CD4-positive, CD25-positive, alpha-beta regulatory T cell (primary cell): ENCODE measurements around the gene INHBA. TPM values are rescaled to one million over a fixed set of nuclear protein-coding genes. Genes with fewer than 3 reads are reported as not detected.

ENCODE experiments used
- ATAC-seq, 2 donors: fragments of 150-1000 bp; cut with Tn5 transposase; one replicate each; pipeline ENCODE4 v1.10.0; 2021; ENCODE audit warnings: low read depth in 2 of 2, moderate number of reproducible peaks in 2 of 2, moderate library complexity in 1 of 2
- DNase-seq, 3 donors: peaks; one replicate each; pipeline versions ENCODE4 v3.0.0 to v3.0.0-alpha.2; 2012 to 2022; ENCODE audit warnings: mixed read lengths in 1 of 3
- H3K27ac ChIP-seq: one replicate; pipeline ENCODE4 v1.7.0; 2013; ENCODE audit warnings: mild to moderate bottlenecking, low read length; ENCODE audit not compliant: insufficient read depth, poor library complexity, severe bottlenecking
- H3K27me3 ChIP-seq: one replicate; pipeline ENCODE4 v1.7.0; 2013; ENCODE audit warnings: low read length; ENCODE audit not compliant: control insufficient read depth, insufficient read depth
- H3K36me3 ChIP-seq: one replicate; pipeline ENCODE4 v1.7.0; 2013; ENCODE audit warnings: mild to moderate bottlenecking, low read length, moderate library complexity; ENCODE audit not compliant: control insufficient read depth, insufficient read depth
- H3K4me1 ChIP-seq: 2 replicates; pipeline ENCODE4 v1.7.0; 2013; ENCODE audit warnings: mild to moderate bottlenecking, low read length; ENCODE audit not compliant: insufficient read depth, control insufficient read depth, poor library complexity, severe bottlenecking
- H3K4me3 ChIP-seq: one replicate; pipeline ENCODE4 v1.7.0; 2013; ENCODE audit warnings: low read depth, mild to moderate bottlenecking, low read length, moderate library complexity
- H3K9me3 ChIP-seq, 2 experiments: 1 replicate in 1 of 2; 2 replicates in 1 of 2; pipeline ENCODE4 v1.7.0; 2013; ENCODE audit warnings: low read length in 2 of 2, mild to moderate bottlenecking in 1 of 2, moderate library complexity in 1 of 2; ENCODE audit not compliant: control insufficient read depth in 2 of 2
- H3K27ac Mint-ChIP-seq, 3 donors: one replicate each; pipeline ENCODE4 v1.8.0; 2020 to 2022; ENCODE audit warnings: mild to moderate bottlenecking in 3 of 3, mixed read lengths in 3 of 3, moderate library complexity in 2 of 3
- H3K27me3 Mint-ChIP-seq: one replicate; pipeline ENCODE4 v1.8.0; 2022; ENCODE audit warnings: mild to moderate bottlenecking, mixed read lengths
- H3K36me3 Mint-ChIP-seq: one replicate; pipeline ENCODE4 v1.8.0; 2020; ENCODE audit warnings: mixed read lengths
- H3K4me1 Mint-ChIP-seq, 4 donors: one replicate each; pipeline ENCODE4 v1.8.0; 2020 to 2022; ENCODE audit warnings: mixed read lengths in 4 of 4, mild to moderate bottlenecking in 1 of 4
- H3K4me3 Mint-ChIP-seq, 4 donors: one replicate each; pipeline ENCODE4 v1.8.0; 2020 to 2022; ENCODE audit warnings: mild to moderate bottlenecking in 4 of 4, mixed read lengths in 4 of 4, moderate library complexity in 3 of 4
- H3K9me3 Mint-ChIP-seq, 7 donors: one replicate each; pipeline ENCODE4 v1.8.0; 2020 to 2022; ENCODE audit warnings: mixed read lengths in 7 of 7, mild to moderate bottlenecking in 3 of 7, moderate library complexity in 2 of 7
- polyA plus RNA-seq, 4 donors: library from polyadenylated mRNA; unstranded; fragments of 300-500 nt; fragmentation: Illumina TruSeq; gene quantifications; one replicate each; pipeline ENCODE4 v1.2.3, GENCODE V29; 2021
- total RNA-seq: library from RNA; stranded (reverse); gene quantifications from one replicate; pipeline ENCODE4 v1.2.3, GENCODE V29; 2022

The INHBA gene
- total and polyA plus RNA-seq, 5 donors from 2014 or later: not detected

- Histone ChIP-seq H3K27me3 (peaks cover 2% of the 10 kb centered on the region), H3K27ac (no peak overlapping the region), H3K4me1 (no peaks in the 10 kb centered on the region), H3K4me3 (no peak overlapping the region), H3K9me3 (no peaks in the 10 kb centered on the region), H3K36me3 (no peaks in the 10 kb centered on the region)
- DNase-seq (no peak), ATAC-seq (no peak)
- Mint-ChIP-seq H3K4me1 (no peaks in the 10 kb centered on the region), H3K27me3 (peaks cover 14% of the 10 kb centered on the region), H3K27ac (no peak overlapping the region), H3K9me3 (peaks cover 0 to 11% (median 1%) of the 10 kb centered on the region in 7 donors), H3K36me3 (no peaks in the 10 kb centered on the region), H3K4me3 (no peak overlapping the region)
Observed at GRCh38 chr7:41698726-41699125, 4.2 kb downstream of the INHBA start.

GRCh38 chr7:41698114-41698513 lies 4.8 kb downstream of the INHBA start:
- Mint-ChIP-seq H3K4me3 (no peak overlapping the region), H3K4me1 (no peaks in the 10 kb centered on the region), H3K36me3 (no peaks in the 10 kb centered on the region), H3K27me3 (peaks cover 14% of the 10 kb centered on the region), H3K27ac (no peak overlapping the region), H3K9me3 (peaks cover 0 to 11% (median 1%) of the 10 kb centered on the region in 7 donors)
- H3K9me3 ChIP-seq: no peaks in the 10 kb centered on the region
- H3K4me1 ChIP-seq: no peaks in the 10 kb centered on the region
- H3K36me3 ChIP-seq: no peaks in the 10 kb centered on the region
- DNase-seq (no peak), ATAC-seq (no peak)
- H3K27me3 ChIP-seq: peaks cover 2% of the 10 kb centered on the region
- H3K27ac ChIP-seq: no peak overlapping the region
- no peak overlapping the region for H3K4me3 ChIP-seq

DNA sequence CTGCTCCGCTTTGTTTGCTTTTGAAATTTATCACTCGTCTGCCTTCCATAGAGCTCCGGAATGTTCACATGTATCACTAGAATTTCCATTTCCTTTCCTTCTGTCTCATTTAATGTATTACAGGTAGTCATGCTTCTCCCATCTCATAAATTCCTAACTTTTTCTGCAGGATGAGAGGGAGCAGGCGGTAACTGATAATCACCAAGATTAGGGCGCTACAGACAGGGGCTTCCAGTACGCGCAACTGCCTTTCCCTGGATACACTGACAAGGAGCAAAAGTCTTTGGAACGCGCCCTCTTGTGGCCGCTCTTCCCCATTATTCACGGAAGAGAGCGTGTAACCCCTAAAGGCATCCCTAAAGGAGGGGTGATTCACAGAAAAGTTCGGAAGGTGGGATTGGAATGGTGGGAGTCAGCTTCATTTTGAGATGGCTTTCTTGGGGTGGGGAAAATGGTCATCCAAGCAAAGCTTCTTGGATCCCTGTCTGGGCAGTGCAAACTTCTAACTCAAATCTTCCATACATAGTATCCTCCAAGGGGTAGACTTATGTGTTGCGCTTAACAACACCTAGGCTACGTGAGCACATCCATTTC lies 6.5 kb downstream of the INHBA start:
- no peak overlapping the region for H3K27ac ChIP-seq
- H3K4me3 Mint-ChIP-seq: no peak overlapping the region
- peaks cover 0 to 7% (median 1%) of the 10 kb centered on the region in 7 donors for H3K9me3 Mint-ChIP-seq
- peaks cover 2% of the 10 kb centered on the region for H3K27me3 ChIP-seq
- no peaks in the 10 kb centered on the region for H3K4me1 ChIP-seq
- no peaks in the 10 kb centered on the region for H3K36me3 ChIP-seq
- H3K4me3 ChIP-seq: no peak overlapping the region
- ATAC-seq (no peak), DNase-seq (peak in 1 of 3 donors; percentile 10)
- no peaks in the 10 kb centered on the region for H3K9me3 ChIP-seq
- no peaks in the 10 kb centered on the region for H3K36me3 Mint-ChIP-seq
- H3K27me3 Mint-ChIP-seq: peaks cover 14% of the 10 kb centered on the region
- H3K27ac Mint-ChIP-seq: no peak overlapping the region
- H3K4me1 Mint-ChIP-seq: no peaks in the 10 kb centered on the region

DNA sequence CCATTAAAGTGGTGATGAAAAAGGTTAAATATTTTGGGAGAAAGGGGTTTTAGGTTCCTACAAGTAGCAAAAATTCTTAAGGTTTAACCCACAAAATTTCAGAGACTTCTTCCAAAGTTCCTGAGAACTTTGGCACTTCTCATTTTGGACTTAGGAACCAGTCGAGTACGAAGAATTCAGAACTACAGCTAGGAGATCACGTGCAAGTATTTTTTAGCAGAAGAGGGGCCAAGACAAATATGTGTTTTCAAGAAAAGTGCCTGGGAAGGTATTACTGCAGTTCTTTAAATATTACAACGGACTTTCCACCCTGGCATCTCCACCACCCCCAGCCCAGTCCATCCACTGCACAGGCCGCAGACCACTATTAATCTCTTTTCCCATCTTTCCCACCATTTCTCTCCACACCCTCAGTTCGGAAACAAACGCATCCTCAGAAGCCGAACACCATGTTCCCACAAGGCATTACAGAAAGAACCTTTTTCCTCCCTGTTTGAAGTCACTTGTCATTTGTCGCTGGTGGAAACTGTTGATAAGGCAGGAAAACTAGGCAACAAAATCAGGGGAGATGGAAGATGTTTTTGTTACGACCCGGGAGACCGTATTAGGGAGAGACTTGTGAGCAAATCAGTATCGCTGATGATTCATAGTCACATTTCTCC lies 7.1 kb downstream of the INHBA start:
- H3K36me3 Mint-ChIP-seq: no peaks in the 10 kb centered on the region
- Histone ChIP-seq H3K36me3 (no peaks in the 10 kb centered on the region), H3K4me3 (no peak overlapping the region), H3K27me3 (peaks cover 2% of the 10 kb centered on the region), H3K27ac (no peak overlapping the region), H3K4me1 (no peaks in the 10 kb centered on the region), H3K9me3 (no peaks in the 10 kb centered on the region)
- no peak for DNase-seq
- no peak overlapping the region for H3K27ac Mint-ChIP-seq
- ATAC-seq: no peak
- H3K9me3 Mint-ChIP-seq: peaks cover 0 to 7% (median 1%) of the 10 kb centered on the region in 7 donors
- no peak overlapping the region for H3K4me3 Mint-ChIP-seq
- H3K4me1 Mint-ChIP-seq: no peaks in the 10 kb centered on the region
- H3K27me3 Mint-ChIP-seq: peaks cover 14% of the 10 kb centered on the region

DNA sequence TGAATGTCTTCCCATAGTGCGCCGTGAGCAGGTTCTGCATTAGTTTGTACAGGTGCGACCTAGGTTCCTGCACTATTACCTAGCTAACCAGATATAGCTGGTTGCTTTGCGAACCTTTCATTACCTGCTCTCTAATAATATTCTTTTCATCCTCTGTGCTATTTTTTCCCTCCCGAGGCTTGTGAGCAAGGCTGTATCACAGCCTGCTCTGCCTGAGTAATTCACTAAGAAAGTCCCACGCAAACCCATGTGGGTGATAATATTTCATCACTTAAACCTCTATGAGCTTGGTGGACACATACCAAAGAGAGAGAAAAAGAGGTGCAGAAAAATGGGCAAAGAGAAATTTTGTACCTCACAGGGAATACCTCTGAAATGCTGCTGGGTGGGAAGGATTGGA lies 8.4 kb downstream of the INHBA start:
- H3K27me3 ChIP-seq: peaks cover 2% of the 10 kb centered on the region
- Mint-ChIP-seq H3K4me3 (no peak overlapping the region), H3K27ac (no peak overlapping the region), H3K4me1 (no peaks in the 10 kb centered on the region), H3K36me3 (no peaks in the 10 kb centered on the region), H3K9me3 (peaks cover 0 to 9% (median 0%) of the 10 kb centered on the region in 7 donors), H3K27me3 (peaks cover 6% of the 10 kb centered on the region)
- H3K9me3 ChIP-seq: no peaks in the 10 kb centered on the region
- ATAC-seq: no peak
- no peaks in the 10 kb centered on the region for H3K36me3 ChIP-seq
- no peak overlapping the region for H3K27ac ChIP-seq
- H3K4me3 ChIP-seq: no peak overlapping the region
- no peak for DNase-seq
- no peaks in the 10 kb centered on the region for H3K4me1 ChIP-seq

GRCh38 chr7:41693150-41693997 lies 9.5 kb downstream of the INHBA start:
- H3K4me1 Mint-ChIP-seq: no peaks in the 10 kb centered on the region
- DNase-seq: no peak
- Histone ChIP-seq H3K27me3 (no peaks in the 10 kb centered on the region), H3K36me3 (no peaks in the 10 kb centered on the region), H3K9me3 (no peaks in the 10 kb centered on the region), H3K4me3 (no peak overlapping the region), H3K27ac (no peak overlapping the region), H3K4me1 (no peaks in the 10 kb centered on the region)
- ATAC-seq: no peak
- H3K27ac Mint-ChIP-seq: no peak overlapping the region
- no peak overlapping the region for H3K4me3 Mint-ChIP-seq
- H3K27me3 Mint-ChIP-seq: no peaks in the 10 kb centered on the region
- peaks cover 0 to 7% (median 0%) of the 10 kb centered on the region in 7 donors for H3K9me3 Mint-ChIP-seq
- H3K36me3 Mint-ChIP-seq: no peaks in the 10 kb centered on the region

GRCh38 chr7:41692251-41692650 lies 10.6 kb downstream of the INHBA start:
- no peak overlapping the region for H3K27ac Mint-ChIP-seq
- peaks cover 0 to 7% (median 0%) of the 10 kb centered on the region in 7 donors for H3K9me3 Mint-ChIP-seq
- no peaks in the 10 kb centered on the region for H3K27me3 ChIP-seq
- ATAC-seq (no peak), DNase-seq (no peak)
- H3K4me1 Mint-ChIP-seq: no peaks in the 10 kb centered on the region
- H3K36me3 Mint-ChIP-seq: no peaks in the 10 kb centered on the region
- no peaks in the 10 kb centered on the region for H3K36me3 ChIP-seq
- no peaks in the 10 kb centered on the region for H3K9me3 ChIP-seq
- H3K27ac ChIP-seq: no peak overlapping the region
- H3K27me3 Mint-ChIP-seq: no peaks in the 10 kb centered on the region
- no peak overlapping the region for H3K4me3 ChIP-seq
- no peak overlapping the region for H3K4me3 Mint-ChIP-seq
- no peaks in the 10 kb centered on the region for H3K4me1 ChIP-seq
